BE2C (cell line): ENCODE data around the gene STC2.
A peak's percentile ranks its signal among the peaks of the same experiment; 100 is the strongest.

Experiments used
- DNase-seq: peaks from one replicate; pipeline ENCODE4 v3.0.0-alpha.2; 2020
- H3K27me3 ChIP-seq: fragments of 250-450 bp; sonication (Bioruptor Pico); 2 replicates; pipeline ENCODE4 v1.5.1; 2020; ENCODE audit warnings: mild to moderate bottlenecking
- H3K36me3 ChIP-seq: fragments of 250-450 bp; sonication (Bioruptor Pico); 2 replicates; pipeline ENCODE4 v1.5.1; 2020; ENCODE audit warnings: mild to moderate bottlenecking
- H3K4me1 ChIP-seq: fragments of 250-450 bp; sonication (Bioruptor Pico); 2 replicates; pipeline ENCODE4 v1.5.1; 2020
- H3K4me3 ChIP-seq: 2 replicates; pipeline ENCODE4 v1.5.1; 2011; ENCODE audit warnings: low read depth, low read length
- H3K9me3 ChIP-seq: fragments of 250-450 bp; sonication (Bioruptor Pico); 2 replicates; pipeline ENCODE4 v1.5.1; 2020
- CTCF ChIP-seq: IDR thresholded peaks from 2 replicates; pipeline ENCODE4 v1.5.1; 2012; ENCODE audit warnings: mild to moderate bottlenecking, low read depth, low read length

Gene STC2

GRCh38 chr5:173324115-173325001 is 3.9 kb downstream of the STC2 start:
- peaks cover 23% of the 10 kb centered on the region for H3K4me1 ChIP-seq
- peaks cover 47% of the 10 kb centered on the region for H3K36me3 ChIP-seq
- no peak for TF ChIP-seq CTCF
- peak overlapping the region; percentile 76 for H3K4me3 ChIP-seq
- H3K27me3 ChIP-seq = peaks cover 22% of the 10 kb centered on the region
- peak; percentile 98 for DNase-seq
- no peaks in the 10 kb centered on the region for H3K9me3 ChIP-seq

GRCh38 chr5:173323799-173324114 is 4.5 kb downstream of the STC2 start:
- Histone ChIP-seq H3K27me3 (peaks cover 19% of the 10 kb centered on the region), H3K4me1 (peaks cover 23% of the 10 kb centered on the region), H3K9me3 (no peaks in the 10 kb centered on the region), H3K4me3 (peak overlapping the region; percentile 17; the same call in 1 of the 2 replicates), H3K36me3 (peaks cover 50% of the 10 kb centered on the region)
- TF ChIP-seq CTCF = no peak
- no peak for DNase-seq

GRCh38 chr5:173323106-173323798 is 5.0 kb downstream of the STC2 start:
- no peak for DNase-seq
- H3K36me3 ChIP-seq = peaks cover 54% of the 10 kb centered on the region
- H3K27me3 ChIP-seq = peaks cover 15% of the 10 kb centered on the region
- no peaks in the 10 kb centered on the region for H3K9me3 ChIP-seq
- no peak overlapping the region; the same call in 1 of the 2 replicates for H3K4me3 ChIP-seq
- peaks cover 23% of the 10 kb centered on the region for H3K4me1 ChIP-seq
- TF ChIP-seq CTCF = no peak

GRCh38 chr5:173321886-173322285 is 6.3 kb downstream of the STC2 start:
- peaks cover 61% of the 10 kb centered on the region for H3K36me3 ChIP-seq
- H3K4me1 ChIP-seq = peaks cover 23% of the 10 kb centered on the region
- 0 out of 2 replicates have a peak, but pooled peaks cover 4% of the 10 kb centered on the region for H3K27me3 ChIP-seq
- no peaks in the 10 kb centered on the region for H3K9me3 ChIP-seq
- no peak for TF ChIP-seq CTCF
- DNase-seq = no peak
- no peak overlapping the region for H3K4me3 ChIP-seq

- peaks cover 30% of the 10 kb centered on the region for H3K4me1 ChIP-seq
- H3K9me3 ChIP-seq = no peaks in the 10 kb centered on the region
- H3K27me3 ChIP-seq = no peaks in the 10 kb centered on the region
- peak; percentile 21; the same call in 1 of the 2 replicates for TF ChIP-seq CTCF
- H3K36me3 ChIP-seq = peaks cover 58% of the 10 kb centered on the region
- DNase-seq = no peak
- H3K4me3 ChIP-seq = no peak overlapping the region
These were observed 8.0 kb downstream of the STC2 start for GRCh38 chr5:173320259-173320658.

GRCh38 chr5:173319646-173320045 is 8.6 kb downstream of the STC2 start:
- no peak for DNase-seq
- no peak for TF ChIP-seq CTCF
- H3K9me3 ChIP-seq = no peaks in the 10 kb centered on the region
- peaks cover 53% of the 10 kb centered on the region for H3K36me3 ChIP-seq
- no peak overlapping the region for H3K4me3 ChIP-seq
- H3K4me1 ChIP-seq = peaks cover 30% of the 10 kb centered on the region
- H3K27me3 ChIP-seq = no peaks in the 10 kb centered on the region
